HepG2 (cell line): Measurements from ENCODE around the gene MYO1E. TPM values are rescaled to one million over a fixed set of nuclear protein-coding genes. Genes with fewer than 3 reads are reported as not detected.
A peak's percentile ranks its signal among the peaks of the same experiment; 100 is the strongest.

Source experiments
- CHD2 ChIP-seq: IDR thresholded peaks from 2 replicates; pipeline ENCODE4 v1.6.1; 2011; ENCODE audit warnings: low read depth, low read length, improper control_type of control experiment
- DMTF1 ChIP-seq: sonication (generic); formaldehyde crosslinking; IDR thresholded peaks from 2 replicates; pipeline ENCODE4 v1.4.0; 2020; ENCODE audit warnings: mild to moderate bottlenecking, missing genetic modification reagents
- FLYWCH1 ChIP-seq: sonication (generic); formaldehyde crosslinking; IDR thresholded peaks from 2 replicates; pipeline ENCODE4 v1.8.1; 2023; ENCODE audit warnings: mild to moderate bottlenecking, missing genetic modification reagents
- FOXO1 ChIP-seq: sonication (generic); formaldehyde crosslinking; IDR thresholded peaks from 2 replicates; pipeline ENCODE4 v1.4.0; 2020; ENCODE audit warnings: missing genetic modification reagents
- HES4 ChIP-seq: sonication (generic); formaldehyde crosslinking; IDR thresholded peaks from 2 replicates; pipeline ENCODE4 v1.9.0; 2021; ENCODE audit warnings: mild to moderate bottlenecking, missing genetic modification reagents, borderline replicate concordance
- ISX ChIP-seq: sonication (generic); formaldehyde crosslinking; conservative IDR thresholded peaks from 2 replicates; pipeline ENCODE4 v1.5.0; 2020; ENCODE audit warnings: missing genetic modification reagents
- MBD4 ChIP-seq: IDR thresholded peaks from 2 replicates; pipeline ENCODE4 v1.6.1; 2012; ENCODE audit warnings: low read length, inconsistent platforms, borderline replicate concordance
- MTERF4 ChIP-seq: sonication (generic); formaldehyde crosslinking; IDR thresholded peaks from 2 replicates; pipeline ENCODE4 v1.8.0; 2023; ENCODE audit warnings: mild to moderate bottlenecking, missing genetic modification reagents
- MXD1 ChIP-seq: sonication (generic); formaldehyde crosslinking; IDR thresholded peaks from 2 replicates; pipeline ENCODE4 v1.4.0; 2020; ENCODE audit warnings: mild to moderate bottlenecking, missing genetic modification reagents
- NFAT5 ChIP-seq: sonication (generic); formaldehyde crosslinking; IDR thresholded peaks from 2 replicates; pipeline ENCODE4 v1.4.0; 2020; ENCODE audit warnings: missing genetic modification reagents
- PRMT3 ChIP-seq: sonication (generic); formaldehyde crosslinking; IDR thresholded peaks from 2 replicates; pipeline ENCODE4 v1.8.1; 2022; ENCODE audit warnings: low read depth, mild to moderate bottlenecking, moderate library complexity, missing genetic modification reagents, borderline replicate concordance
- RBM39 ChIP-seq: fragments of 200-400 bp; formaldehyde crosslinking; IDR thresholded peaks from one replicate; pipeline ENCODE4 v1.6.1; 2018; ENCODE audit warnings: antibody characterized with exemption, mild to moderate bottlenecking, low read depth, low read length; ENCODE audit not compliant: poor library complexity, severe bottlenecking
- REL ChIP-seq: sonication (generic); formaldehyde crosslinking; conservative IDR thresholded peaks from 2 replicates; pipeline ENCODE4 v1.8.0; 2022; ENCODE audit warnings: mild to moderate bottlenecking, missing genetic modification reagents, moderate library complexity
- SAP130 ChIP-seq: IDR thresholded peaks from 2 replicates; pipeline ENCODE4 v1.6.1; 2016; ENCODE audit warnings: low read depth
- ZFP41 ChIP-seq: sonication (generic); formaldehyde crosslinking; IDR thresholded peaks from 2 replicates; pipeline ENCODE4 v1.4.0; 2020; ENCODE audit warnings: mild to moderate bottlenecking, missing genetic modification reagents, borderline replicate concordance
- ZKSCAN1 ChIP-seq: fragments of 150-350 bp; IDR thresholded peaks from 2 replicates; pipeline ENCODE4 v1.6.1; 2014; ENCODE audit warnings: low read length
- ZNF234 ChIP-seq: sonication (generic); formaldehyde crosslinking; conservative IDR thresholded peaks from 2 replicates; pipeline ENCODE4 v1.5.1; 2020; ENCODE audit warnings: mild to moderate bottlenecking, missing genetic modification reagents
- ZNF770 ChIP-seq: sonication (generic); formaldehyde crosslinking; IDR thresholded peaks from 2 replicates; pipeline ENCODE4 v1.5.0; 2020; ENCODE audit warnings: mild to moderate bottlenecking, missing genetic modification reagents
- ZNF777 ChIP-seq: sonication (generic); formaldehyde crosslinking; IDR thresholded peaks from 2 replicates; pipeline ENCODE4 v1.4.0; 2020; ENCODE audit warnings: missing genetic modification reagents
- ZNF792 ChIP-seq: IDR thresholded peaks from 2 replicates; pipeline ENCODE4 v1.6.1; 2016
- ZSCAN29 ChIP-seq: sonication (generic); formaldehyde crosslinking; conservative IDR thresholded peaks from 2 replicates; pipeline ENCODE4 v1.4.0; 2020; ENCODE audit warnings: mild to moderate bottlenecking, missing genetic modification reagents
- polyA plus RNA-seq, 8 experiments: library from polyadenylated mRNA; depleted of rRNA in 3 of 8; stranded (reverse) in 7 of 8; unstranded in 1 of 8; fragments of >200 nt; fragmentation: Illumina TruSeq in 4 of 8; extraction: Trizol in 4 of 8; gene quantifications; 2 replicates each; pipeline versions ENCODE4 v1.2.1 to v1.2.3, GENCODE V29; 2011 to 2016; ENCODE audit warnings: low read depth in 4 of 8, missing spikeins in 1 of 8, mixed read lengths in 1 of 8; ENCODE audit not compliant: insufficient read depth in 1 of 8
- total RNA-seq, 5 experiments: library from RNA; depleted of rRNA; stranded (reverse); fragments of >200 nt; fragmentation: Illumina TruSeq; extraction: Trizol; gene quantifications; 2 replicates each; pipeline ENCODE4 v1.2.3, GENCODE V29; 2016; ENCODE audit warnings: low read depth in 1 of 5

MYO1E gene
- total and polyA plus RNA-seq, 2 of the 13 experiments (the other 11 are each of a cell fraction or from before 2014, with no cell fraction given): 15.7 to 25.1 TPM

GRCh38 chr15:59339252-59339672 is 33.4 kb downstream of the MYO1E start (continued):
- TF ChIP-seq FOXO1: peak; percentile 24; the same call in 1 of the 2 replicates
- TF ChIP-seq DMTF1 (CRISPR knock-in tag): no peak
- no peak for TF ChIP-seq ZNF234
- TF ChIP-seq MTERF4 (CRISPR knock-in tag): no peak
- no peak for TF ChIP-seq MXD1
- TF ChIP-seq PRMT3 (CRISPR knock-in tag): no peak
- no peak for TF ChIP-seq ISX (CRISPR knock-in tag)
- TF ChIP-seq HES4: no peak
- TF ChIP-seq ZFP41 (CRISPR knock-in tag): no peak
- peak; percentile 52; the same call in 1 of the 2 replicates for TF ChIP-seq ZNF792 (CRISPR knock-in tag)
- no peak for TF ChIP-seq MBD4
- TF ChIP-seq RBM39: no peak
- TF ChIP-seq FLYWCH1 (CRISPR knock-in tag): no peak
- TF ChIP-seq NFAT5 (CRISPR knock-in tag): no peak
- no peak for TF ChIP-seq REL (CRISPR knock-in tag)
- no peak for TF ChIP-seq ZKSCAN1
- no peak for TF ChIP-seq CHD2
- no peak for TF ChIP-seq ZSCAN29
- no peak for TF ChIP-seq ZNF777 (CRISPR knock-in tag)
- peak; percentile 41 for TF ChIP-seq SAP130
- 0 out of 2 replicates have a peak, but pooled peaks have one; percentile 9 for TF ChIP-seq ZNF770 (CRISPR knock-in tag)
